Keratinocyte (primary cell): ENCODE data around the gene TCP1.
"Not testable (repeated sequence)": the region's sequence is repeated elsewhere in the genome, so short reads cannot be mapped to it uniquely, and the experiment has no call there.

ENCODE experiments used
- CTCF ChIP-seq, 3 experiments: IDR thresholded peaks in 1 of 3; conservative IDR thresholded peaks in 1 of 3; optimal IDR thresholded peaks in 1 of 3; 2 replicates in 2 of 3; 3 replicates in 1 of 3; pipeline versions ENCODE3 to v1.5.1; 2011; ENCODE audit warnings: low read length in 3 of 3, mild to moderate bottlenecking in 3 of 3, moderate library complexity in 2 of 3, control low read depth in 1 of 3, inconsistent platforms in 1 of 3; ENCODE audit not compliant: insufficient read depth in 2 of 3; ENCODE audit errors: extremely low read depth in 1 of 3
- EZH2 ChIP-seq: IDR thresholded peaks from one replicate; pipeline ENCODE4 v1.6.1; 2012; ENCODE audit warnings: inconsistent platforms, mild to moderate bottlenecking, low read length, moderate library complexity

- not testable (repeated sequence) for TF ChIP-seq CTCF (optimal IDR thresholded peaks at IDR 0.05 in 1 of 3, IDR thresholded peaks at IDR 0.05 in 1 of 3, conservative IDR thresholded peaks at IDR 0.05 in 1 of 3; ENCODE audit: extremely low read depth in 1 of 3, insufficient read depth in 2 of 3, low read length in 3 of 3); EZH2
These were observed 27.4 kb upstream of the TCP1 start for GRCh38 chr6:159816775-159817174.
